ENCODE measurements around the gene RPEL1.
"Not testable (repeated sequence)": the region's sequence is repeated elsewhere in the genome, so short reads cannot be mapped to it uniquely, and the experiment has no call there.

Gene RPEL1

DNA sequence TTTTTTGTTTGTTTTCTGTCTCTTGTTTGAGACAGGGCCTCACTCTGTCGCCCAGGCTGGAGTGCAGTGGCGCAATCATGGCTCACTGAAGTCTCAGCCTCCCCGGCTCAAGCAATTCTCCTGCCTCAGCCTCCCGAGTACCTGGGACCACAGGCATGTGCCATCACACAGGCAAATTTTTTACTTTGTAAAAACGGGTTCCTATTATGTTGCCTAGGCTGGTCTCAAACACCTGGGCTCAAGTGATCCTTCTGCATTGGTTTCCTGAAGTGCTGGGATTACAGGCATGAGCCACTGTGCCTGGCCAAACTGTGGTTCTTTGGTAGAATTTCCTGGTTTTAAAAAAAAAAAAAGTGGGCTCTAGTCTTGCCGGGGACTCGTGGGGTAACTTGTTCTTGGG lies at the start of gene RPEL1:
Gene RPEL1, plus strand, starts transcription at position 301 of the 400 bp plus-strand sequence. CDS start 110 bp downstream, outside the sequence.
- DNase-seq (ENCODE audit: low read depth in 2 of 2), result not testable (repeated sequence)

DNA sequence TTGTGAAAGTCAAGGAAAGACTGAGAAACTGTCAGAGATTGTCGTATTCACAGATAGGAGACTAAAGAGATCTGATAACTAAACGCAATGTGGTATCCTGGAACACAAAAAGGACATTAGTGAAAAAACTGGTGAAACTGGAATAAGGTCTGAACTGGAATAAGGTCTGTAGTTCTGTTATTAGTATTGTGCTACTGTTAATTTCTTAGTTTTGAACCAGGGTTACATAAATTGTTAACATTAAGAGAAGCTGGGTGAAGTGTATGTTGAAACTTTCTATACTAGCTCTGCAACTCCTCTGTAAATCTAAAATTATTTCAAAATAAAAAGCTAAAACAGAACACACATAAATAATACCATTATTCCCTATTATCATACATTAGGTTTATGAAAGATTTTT lies 49.2 kb upstream of the RPEL1 start:
- DNase-seq (ENCODE audit: low read depth in 2 of 2), result no peak

DNA sequence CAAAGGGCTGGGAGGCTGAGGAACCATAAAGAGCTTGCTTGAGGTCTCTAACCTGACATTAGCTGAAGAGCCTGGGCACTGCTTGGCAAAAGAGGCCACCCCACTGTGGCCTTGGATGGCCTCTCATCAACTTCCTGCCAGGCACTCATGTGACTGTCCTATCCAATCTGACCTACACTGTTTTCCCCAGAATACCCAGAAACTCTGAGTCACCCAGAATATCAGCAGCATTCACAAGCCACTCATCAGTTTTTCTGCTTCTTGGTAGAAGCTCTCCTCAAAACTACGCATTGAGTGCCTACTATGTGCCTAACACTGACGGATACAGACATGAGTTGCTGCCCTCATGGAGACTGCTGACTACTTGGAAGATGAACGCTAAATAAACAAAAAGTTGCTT lies 48.5 kb upstream of the RPEL1 start:
- DNase-seq (ENCODE audit: low read depth in 2 of 2), result peak in 1 of 2 donors; percentile 20

DNA sequence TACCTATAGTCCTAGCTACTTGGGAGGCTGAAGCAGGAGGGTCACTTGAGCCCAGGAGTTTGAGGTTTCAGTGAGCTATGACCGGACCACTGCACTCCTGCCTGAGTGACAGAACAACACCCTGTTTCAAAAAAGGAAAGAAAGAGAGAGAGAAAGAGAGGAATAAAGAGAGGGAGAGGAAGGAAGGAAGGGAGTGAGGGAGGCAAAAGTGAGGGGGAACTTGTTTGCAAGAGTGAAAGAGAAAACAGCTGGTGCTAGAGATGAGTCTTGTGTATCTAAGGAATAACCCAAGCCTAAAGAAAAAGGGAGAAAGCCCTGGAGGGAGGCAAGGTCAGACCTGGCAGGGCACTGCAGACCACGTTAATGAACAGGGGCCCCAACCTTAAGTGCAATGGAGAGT lies 47.8 kb upstream of the RPEL1 start:
- no peak for DNase-seq (ENCODE audit: low read depth in 2 of 2)

DNA sequence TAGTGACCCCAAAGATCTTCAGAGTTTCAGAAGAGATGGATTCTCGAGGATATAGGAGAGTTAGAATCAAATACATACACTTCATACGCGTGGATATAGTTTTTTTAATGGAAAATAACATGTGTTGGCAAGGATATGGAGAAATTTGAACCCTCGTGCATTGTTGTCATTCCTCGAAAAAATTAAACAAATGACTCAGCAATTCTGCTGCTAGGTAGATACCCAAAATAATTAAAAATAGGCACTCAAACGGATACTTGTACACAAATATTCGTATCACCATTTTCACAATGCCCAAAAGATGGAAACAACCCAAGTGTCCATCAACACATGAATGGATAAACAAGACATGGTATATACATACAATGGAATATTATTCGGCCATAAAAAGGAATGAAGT lies 47.0 kb upstream of the RPEL1 start:
- no peak for DNase-seq (ENCODE audit: low read depth in 2 of 2)

DNA sequence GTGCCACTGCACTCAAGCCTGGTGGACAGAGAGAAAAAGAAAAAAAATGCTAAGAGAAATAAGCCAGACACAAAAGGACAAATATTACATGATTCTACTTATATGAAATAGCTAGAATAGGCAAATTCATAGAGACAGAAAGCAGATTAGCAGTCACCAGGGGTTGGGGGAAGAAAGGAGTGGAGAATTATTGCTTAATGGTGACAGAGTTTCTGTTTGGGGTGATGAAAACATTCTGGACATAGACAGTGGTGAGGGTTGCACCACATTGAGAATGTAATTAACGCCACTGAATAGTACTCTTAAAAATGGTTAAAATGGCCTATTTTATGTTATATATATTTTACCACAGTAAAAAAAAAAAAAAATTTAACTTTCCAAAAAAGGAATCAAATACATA lies 46.2 kb upstream of the RPEL1 start:
- DNase-seq (ENCODE audit: low read depth in 2 of 2), result no peak

DNA sequence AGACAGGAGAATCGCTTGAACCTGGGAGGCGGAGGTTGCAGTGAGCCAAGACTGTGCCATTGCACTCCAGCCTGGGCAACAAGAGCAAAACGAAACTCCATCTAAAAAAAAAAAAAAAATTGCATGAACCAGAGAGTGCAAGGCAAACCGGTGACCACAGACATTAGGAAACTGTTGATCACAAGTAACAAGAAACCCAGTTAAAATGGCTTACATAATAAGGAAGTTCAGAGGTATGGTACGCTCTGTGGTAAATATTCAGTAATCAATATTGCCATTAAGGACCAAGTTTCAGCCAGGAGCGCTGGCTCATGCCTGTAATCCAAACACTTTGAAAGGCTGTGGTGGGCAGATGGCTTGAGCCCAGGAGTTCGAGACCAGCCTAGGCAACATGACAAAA lies 43.4 kb upstream of the RPEL1 start:
- no peak for DNase-seq (ENCODE audit: low read depth in 2 of 2)

DNA sequence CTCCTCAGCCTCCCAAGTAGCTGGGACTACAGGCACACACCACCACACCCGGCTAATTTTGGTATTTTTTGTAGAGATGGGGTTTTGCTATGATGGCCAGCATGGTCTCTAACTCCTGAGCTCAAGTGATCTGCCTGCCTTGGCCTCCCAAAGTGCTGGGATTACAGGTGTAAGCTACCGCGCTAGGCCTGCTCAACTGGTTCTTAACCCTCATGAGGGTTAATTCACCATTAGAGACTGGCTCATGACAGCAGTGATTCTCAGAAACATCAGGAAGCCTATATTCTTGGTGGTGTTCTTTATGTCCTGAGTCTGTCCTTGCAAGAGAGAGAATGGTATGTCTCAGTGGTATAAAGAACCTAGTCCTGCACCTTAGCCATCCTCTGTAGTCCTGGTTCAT lies 42.2 kb upstream of the RPEL1 start:
- DNase-seq (ENCODE audit: low read depth in 2 of 2), result no peak

DNA sequence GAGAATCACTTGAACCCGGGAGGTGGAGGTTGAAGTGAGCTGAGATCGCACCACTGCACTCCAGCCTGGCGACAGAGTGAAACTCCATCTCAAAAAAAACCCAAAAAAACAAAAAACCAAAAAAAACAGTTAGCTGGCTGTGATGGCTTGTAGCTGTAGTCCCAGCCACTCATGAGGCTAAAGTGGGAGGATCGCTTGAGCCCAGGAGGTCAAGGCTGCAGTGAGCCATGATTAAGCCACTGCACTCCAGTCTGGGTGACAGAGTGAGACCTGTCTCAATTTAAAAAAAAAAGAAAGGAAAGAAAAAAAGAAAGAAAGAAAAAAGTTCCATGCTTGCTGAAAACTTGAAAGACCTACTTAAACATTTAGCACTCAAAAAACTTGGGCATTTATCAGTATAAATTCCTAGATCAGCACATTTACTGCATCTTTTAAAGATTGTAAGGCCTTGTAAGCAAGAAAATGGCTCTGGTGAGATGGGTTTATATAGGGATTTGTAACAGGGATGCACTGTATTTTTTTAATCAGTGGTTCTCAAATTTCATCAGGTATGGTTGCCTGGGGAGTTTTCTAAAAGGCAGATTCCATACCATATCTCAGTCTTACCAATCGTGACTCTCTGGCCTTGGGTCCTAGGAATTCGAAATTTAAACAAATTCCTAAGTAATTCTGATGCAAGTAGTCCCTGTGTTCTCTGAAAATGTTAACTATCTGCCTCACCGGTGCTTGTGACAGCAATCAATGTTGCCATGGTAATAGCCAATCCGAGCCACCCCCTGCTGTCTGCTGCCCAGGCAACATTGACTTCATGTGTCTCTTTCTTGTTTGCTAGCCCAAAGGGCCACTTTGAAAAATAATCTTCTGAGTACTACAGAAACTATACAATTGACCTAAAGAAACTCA lies 41.1 kb upstream of the RPEL1 start:
- DNase-seq (ENCODE audit: low read depth in 2 of 2), result no peak

DNA sequence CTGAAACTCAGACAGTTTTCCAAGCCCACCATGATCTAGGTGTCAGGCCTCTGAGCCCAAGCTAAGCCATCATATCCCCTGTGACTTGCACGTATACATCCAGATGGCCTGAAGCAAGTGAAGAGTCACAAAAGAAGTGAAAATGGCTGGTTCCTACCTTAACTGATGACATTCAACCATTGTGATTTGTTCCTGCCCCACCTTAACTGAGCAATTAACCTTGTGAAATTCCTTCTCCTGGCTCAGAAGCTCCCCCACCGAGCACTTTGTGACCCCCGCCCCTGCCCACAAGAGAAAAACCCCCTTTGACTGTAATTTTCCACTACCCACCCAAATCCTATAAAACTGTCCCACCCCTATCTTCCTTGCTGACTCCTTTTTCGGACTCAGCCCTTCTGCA lies 40.3 kb upstream of the RPEL1 start:
- DNase-seq (ENCODE audit: low read depth in 2 of 2), result not testable (repeated sequence)

DNA sequence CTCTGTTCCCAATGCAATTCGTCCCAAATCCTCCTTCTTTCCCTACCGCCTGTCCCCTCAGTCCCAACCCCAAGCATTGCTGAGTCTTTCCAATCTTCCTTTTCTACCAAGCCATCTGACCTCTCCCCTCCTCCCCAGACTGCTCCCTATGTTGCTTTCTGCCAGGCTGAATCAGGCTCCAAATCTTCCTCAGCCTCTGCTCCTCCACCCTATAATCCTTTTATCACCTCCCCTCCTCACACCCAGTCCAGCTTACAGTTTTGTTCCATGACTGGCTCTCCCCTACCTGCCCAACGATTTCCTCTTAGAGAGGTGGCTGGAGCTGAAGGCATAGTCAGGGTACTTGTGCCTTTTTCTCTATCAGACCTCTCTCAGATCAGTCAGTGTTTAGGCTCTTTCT lies 39.0 kb upstream of the RPEL1 start:
- not testable (repeated sequence) for DNase-seq (ENCODE audit: low read depth in 2 of 2)

DNA sequence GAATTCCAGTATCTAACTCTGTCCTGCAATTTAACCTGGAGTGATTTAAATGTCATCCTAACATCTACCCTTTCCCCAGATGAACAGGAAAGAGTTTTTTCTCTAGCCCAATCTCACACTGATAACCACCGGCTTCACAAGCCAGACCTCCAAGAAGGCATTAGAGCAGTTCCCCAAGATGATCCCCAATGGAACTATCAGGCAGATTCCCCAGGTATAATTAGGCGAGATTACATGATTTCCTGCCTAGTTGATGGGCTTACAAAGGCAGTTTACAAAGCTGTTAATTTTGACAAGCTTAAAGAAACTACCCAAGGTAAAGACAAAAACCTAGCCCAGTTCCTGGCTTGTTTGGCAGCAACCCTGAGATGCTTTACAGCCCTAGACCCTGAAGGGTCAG lies 38.5 kb upstream of the RPEL1 start:
- no peak for DNase-seq (ENCODE audit: low read depth in 2 of 2)

DNA sequence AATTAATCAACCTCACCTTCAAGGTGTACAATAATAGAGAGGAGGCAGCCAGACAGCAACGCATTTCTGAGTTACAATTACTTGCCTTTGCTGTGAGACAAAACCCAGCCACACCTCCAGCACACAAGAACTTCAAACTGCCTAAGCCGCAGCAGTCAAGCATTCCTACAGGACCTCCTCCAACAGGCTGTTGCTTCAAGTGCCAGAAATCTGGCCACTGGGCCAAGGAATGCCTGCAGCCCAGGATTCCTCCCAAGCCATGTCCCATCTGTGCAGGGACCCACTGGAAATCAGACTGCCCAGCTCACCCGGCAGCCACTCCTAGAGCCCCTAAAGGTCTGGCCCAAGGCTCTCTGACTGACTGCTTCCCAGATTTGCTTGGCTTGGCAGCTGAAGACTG lies 38.0 kb upstream of the RPEL1 start:
- DNase-seq (ENCODE audit: low read depth in 2 of 2), result not testable (repeated sequence)

DNA sequence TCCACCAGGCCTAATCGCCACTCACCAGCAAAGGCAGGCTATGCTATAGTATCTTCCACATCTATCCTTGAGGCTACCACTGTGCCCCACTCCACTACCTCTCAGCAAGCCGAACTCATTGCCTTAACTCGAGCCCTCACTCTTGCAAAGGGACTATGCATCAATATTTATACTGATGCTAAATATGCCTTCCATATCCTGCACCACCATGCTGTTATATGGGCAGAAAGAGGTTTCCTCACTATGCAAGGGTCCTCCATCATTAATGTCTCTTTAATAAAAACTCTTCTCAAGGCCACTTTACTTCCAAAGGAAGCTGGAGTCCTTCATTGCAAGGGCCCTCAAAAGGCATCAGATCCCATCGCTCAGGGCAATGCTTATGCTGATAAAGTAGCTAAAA lies 35.4 kb upstream of the RPEL1 start:
- not testable (repeated sequence) for DNase-seq (ENCODE audit: low read depth in 2 of 2)

DNA sequence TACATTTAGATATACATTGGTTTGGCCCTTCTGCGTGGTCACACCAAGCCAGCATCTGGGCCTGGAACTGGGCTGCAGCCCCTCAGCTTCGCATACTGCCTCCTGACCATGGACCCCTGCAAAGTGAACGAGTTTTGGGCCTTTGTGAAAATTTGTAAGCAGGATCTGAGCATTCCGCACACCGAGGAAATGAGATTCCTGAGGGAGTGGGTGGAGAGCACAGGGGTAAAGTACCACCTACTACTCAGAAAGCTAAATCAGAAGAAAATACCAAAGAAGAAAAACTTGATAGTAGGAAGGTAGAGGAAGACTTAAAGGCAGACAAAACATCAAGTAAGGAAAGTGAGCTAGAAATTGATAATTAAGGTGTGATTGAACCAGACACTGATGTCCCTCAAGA lies 30.1 kb upstream of the RPEL1 start:
- no peak for DNase-seq (ENCODE audit: low read depth in 2 of 2)

DNA sequence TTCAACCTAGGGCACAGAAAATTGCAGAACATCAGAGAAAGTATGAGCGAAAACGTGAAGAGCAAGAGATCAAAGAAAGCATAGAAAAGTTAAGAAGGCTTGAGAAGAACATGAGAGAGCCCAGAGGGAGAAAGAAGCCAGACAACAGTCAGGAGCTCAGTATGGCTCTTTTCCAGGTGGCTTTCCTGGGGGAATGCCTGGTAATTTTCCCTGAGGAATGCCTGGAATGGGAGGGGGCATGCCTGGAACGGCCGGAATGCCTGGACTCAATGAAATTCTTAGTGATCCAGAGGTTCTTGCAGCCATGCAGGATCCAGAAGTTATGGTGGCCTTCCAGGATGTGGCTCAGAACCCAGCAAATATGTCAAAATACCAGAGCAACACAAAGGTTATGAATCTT lies 29.3 kb upstream of the RPEL1 start:
- DNase-seq (ENCODE audit: low read depth in 2 of 2), result not testable (repeated sequence)

DNA sequence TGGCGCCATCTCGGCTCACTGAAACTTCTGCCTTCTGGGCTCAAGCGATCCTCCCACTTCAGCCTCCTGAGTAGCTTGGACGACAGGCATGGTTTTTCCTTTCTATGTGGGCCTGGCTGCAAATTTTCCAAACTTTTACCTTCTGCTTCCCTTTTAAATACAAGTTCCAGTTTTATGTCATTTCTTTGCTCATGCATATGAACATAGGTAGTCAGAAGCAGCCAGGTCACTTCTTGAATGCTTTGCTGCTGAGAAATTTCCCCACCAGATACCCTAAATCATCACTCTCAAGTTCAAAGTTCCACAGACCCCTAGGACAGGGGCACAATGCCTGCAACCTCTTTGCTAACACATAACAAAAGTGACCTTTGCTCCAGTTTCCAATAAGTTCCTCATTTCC lies 21.6 kb upstream of the RPEL1 start:
- no peak for DNase-seq (ENCODE audit: low read depth in 2 of 2)

DNA sequence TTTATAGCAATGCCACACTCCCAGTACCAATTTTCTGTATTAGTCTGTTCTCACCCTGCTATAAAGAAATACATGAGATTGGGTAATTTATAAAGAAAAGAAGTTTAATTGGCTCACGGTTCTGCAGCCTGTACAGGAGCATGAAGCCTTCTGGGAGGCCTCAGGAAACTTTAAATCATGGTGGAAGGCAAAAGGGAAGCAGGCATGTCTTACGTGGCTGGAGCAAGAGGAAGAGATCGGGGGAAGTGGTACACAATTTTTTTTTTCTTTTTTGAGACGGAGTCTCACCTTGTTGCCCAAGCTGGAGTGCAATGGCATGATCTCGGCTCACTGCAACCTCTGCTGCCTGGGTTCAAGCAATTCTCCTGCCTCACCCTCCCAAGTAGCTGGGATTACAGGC lies 21.0 kb upstream of the RPEL1 start:
- DNase-seq (ENCODE audit: low read depth in 2 of 2), result not testable (repeated sequence)

DNA sequence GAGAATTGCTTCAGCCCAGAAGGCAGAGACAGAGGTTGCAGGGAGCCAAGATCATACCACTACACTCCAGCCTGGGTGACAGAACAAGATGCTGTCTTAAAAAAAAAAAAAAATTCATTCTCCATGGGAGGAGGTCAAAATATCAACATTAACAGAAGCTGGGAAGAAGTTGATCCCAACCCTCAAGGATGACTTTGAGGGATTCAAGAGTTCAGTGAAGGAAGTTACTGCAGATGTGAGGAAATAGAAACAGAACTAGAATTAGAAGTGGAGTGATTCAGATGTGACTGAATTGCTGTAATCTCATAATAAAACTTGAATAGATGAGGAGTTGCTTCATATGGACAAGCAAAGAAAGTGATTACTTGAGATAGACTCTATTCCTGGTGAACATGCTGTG lies 19.7 kb upstream of the RPEL1 start:
- no peak for DNase-seq (ENCODE audit: low read depth in 2 of 2)

DNA sequence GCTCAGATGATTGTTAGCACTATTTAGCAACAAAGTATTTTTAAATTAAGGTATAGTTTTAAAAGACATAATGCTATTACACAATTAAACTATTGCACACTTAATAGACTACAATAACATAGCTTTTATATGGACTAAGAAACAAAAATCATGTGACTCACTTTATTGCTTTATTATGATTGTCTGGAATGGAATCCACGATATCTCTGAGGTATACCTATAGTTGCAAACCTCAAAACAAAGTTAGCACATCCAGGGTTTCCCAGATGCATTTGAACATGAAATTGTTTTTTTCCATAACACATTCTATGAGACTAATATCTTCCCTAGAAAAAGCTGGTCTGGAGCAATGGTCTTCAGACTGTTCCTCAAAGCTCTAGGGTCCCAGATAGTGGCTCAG lies 18.3 kb upstream of the RPEL1 start:
- no peak for DNase-seq (ENCODE audit: low read depth in 2 of 2)

DNA sequence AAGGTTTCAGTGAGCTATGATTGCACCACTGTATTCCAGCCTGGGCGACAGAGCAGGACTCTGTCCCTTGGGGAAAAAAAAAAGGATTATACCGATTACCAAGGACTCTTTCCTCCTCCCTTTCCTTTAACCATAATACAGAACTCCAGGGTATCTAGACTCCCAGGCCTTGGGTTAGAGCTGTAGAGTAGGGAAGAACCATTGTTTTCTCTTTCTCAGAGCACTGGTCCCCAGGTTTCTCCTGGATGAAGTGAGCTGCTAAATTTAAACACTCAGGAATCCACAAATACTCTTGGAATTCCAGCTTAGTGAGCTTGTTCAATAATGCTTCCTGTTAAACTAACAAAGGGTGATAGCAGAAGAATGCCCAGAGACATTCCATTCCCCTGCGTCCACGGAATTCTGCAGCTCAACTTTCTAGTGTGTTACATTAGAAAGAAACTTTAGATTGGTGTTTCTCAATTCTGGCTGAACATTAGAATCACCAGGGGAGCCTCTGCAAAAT lies 14.6 kb upstream of the RPEL1 start:
- no peak for DNase-seq (ENCODE audit: low read depth in 2 of 2)

DNA sequence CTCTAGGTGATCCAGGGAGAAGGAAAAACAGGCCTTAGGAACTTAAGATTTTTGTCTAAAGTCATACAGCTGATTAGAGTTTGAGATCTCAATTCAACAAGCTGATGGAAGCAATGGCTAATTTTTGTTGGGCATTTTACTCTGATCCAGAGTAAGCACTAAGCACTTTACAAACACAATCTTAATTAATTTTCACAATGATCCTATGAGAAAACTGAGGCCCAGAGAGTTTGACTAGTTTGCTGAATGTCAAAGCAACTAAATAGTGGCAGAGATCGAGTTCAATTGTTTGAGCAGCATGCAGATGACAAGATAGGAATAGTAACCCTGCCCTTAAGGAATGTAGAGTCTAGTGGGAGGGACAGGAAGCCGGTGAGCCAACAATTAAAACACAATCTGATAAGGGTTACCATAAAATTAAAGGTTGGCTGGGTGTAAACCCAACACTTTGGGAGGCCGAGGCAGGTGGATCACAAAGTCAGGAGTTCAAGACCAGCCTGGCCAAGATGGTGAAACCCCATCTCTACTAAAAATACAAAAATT lies 13.5 kb upstream of the RPEL1 start:
- DNase-seq (ENCODE audit: low read depth in 2 of 2), result no peak

DNA sequence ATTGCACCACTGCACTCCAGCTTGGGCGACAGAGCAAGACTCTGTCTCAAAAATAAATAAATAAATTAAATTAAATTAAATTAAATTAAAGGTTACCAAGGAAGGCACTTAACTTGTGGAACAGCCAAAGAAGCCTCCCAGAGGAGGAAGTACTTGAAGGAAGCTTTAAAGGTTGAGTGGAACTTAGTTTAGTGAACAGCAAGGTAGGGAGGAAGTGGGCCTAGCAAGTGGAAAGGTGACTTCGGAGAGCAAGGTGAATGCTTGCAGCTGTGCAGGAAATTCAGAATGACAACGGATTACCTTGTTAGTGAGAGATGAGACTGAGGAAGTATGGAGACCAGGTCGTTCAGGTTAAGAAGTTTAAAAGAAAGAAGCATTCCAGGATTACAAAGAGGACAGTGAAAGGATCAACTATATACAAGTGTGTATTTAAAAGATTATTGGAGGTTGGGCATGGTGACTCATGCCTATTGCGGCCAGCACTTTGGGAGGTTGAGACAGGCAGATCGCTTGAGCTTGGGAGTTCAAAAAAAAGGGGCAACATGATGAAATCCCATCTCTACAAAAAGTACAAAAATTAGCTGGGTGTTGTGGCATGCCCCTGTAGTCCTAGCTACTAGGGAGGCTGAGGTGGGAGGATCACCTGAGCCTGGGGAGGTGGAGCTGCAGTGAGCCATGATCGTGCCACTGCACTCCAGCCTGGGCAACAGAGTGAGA lies 12.8 kb upstream of the RPEL1 start:
- no peak for DNase-seq (ENCODE audit: low read depth in 2 of 2)

All from stimulated activated CD8-positive, alpha-beta memory T cell treated with anti-CD3 and anti-CD28 coated beads, Interleukin-15, amount 100 ng/mL, for 48 hours (primary cell).